Kidney epithelial cell (primary cell): ENCODE results near the gene ARHGEF10L. TPM values are rescaled to one million over a fixed set of nuclear protein-coding genes. Genes with fewer than 3 reads are reported as not detected.

Experiments used
- DNase-seq: peaks from one replicate; pipeline ENCODE4 v3.0.0-alpha.2; 2010; ENCODE audit warnings: low read depth
- H3K27me3 ChIP-seq: 2 replicates; pipeline ENCODE4 v1.6.0; 2011; ENCODE audit warnings: low read length; ENCODE audit not compliant: control insufficient read depth, insufficient read depth
- H3K36me3 ChIP-seq: 2 replicates; pipeline ENCODE4 v1.5.1; 2011; ENCODE audit warnings: low read length; ENCODE audit not compliant: control insufficient read depth, insufficient read depth
- H3K4me3 ChIP-seq: 2 replicates; pipeline ENCODE4 v1.5.1; 2011; ENCODE audit warnings: low read depth, mild to moderate bottlenecking, control low read depth, low read length
- total RNA-seq: library from RNA; depleted of rRNA; stranded (reverse); fragments of >200 nt; gene quantifications from 2 replicates; pipeline ENCODE4 v1.2.3, GENCODE V29; 2015
- TF ChIP-seq, protein P1 (sequence below): IDR thresholded peaks from 2 replicates; pipeline ENCODE4 v1.5.1; 2011; ENCODE audit warnings: mild to moderate bottlenecking, moderate library complexity, low read length, control low read depth, inconsistent platforms; ENCODE audit not compliant: insufficient read depth, poor library complexity, severe bottlenecking

The ARHGEF10L gene
- total RNA-seq, 1 donor from 2014 or later: 23.5 TPM

DNA sequence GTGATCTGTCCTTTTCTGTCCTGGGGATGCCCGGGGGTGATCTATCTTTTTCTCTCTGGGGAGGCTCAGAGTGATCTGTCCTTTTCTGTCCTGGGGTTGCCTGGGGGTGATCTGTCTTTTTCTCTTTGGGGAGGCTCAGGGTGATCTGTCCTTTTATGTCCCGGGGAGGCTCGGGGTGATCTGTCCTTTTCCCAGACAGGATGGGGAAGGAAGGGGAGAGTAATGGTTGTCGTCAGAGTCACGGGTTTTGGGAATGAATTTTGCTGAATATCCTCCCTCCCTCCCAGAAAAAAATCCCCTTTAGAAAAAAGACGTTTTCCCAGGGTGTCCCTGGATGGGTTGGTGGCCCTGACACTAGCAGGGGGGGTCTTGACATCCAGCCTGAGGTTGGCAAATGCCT is 91.5 kb downstream of the ARHGEF10L start:
- Histone ChIP-seq H3K4me3 (no peak overlapping the region), H3K36me3 (peaks cover 1% of the 10 kb centered on the region), H3K27me3 (no peaks in the 10 kb centered on the region)
- TF ChIP-seq, protein P1, sequence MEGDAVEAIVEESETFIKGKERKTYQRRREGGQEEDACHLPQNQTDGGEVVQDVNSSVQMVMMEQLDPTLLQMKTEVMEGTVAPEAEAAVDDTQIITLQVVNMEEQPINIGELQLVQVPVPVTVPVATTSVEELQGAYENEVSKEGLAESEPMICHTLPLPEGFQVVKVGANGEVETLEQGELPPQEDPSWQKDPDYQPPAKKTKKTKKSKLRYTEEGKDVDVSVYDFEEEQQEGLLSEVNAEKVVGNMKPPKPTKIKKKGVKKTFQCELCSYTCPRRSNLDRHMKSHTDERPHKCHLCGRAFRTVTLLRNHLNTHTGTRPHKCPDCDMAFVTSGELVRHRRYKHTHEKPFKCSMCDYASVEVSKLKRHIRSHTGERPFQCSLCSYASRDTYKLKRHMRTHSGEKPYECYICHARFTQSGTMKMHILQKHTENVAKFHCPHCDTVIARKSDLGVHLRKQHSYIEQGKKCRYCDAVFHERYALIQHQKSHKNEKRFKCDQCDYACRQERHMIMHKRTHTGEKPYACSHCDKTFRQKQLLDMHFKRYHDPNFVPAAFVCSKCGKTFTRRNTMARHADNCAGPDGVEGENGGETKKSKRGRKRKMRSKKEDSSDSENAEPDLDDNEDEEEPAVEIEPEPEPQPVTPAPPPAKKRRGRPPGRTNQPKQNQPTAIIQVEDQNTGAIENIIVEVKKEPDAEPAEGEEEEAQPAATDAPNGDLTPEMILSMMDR: no peak
- no peak for DNase-seq

DNA sequence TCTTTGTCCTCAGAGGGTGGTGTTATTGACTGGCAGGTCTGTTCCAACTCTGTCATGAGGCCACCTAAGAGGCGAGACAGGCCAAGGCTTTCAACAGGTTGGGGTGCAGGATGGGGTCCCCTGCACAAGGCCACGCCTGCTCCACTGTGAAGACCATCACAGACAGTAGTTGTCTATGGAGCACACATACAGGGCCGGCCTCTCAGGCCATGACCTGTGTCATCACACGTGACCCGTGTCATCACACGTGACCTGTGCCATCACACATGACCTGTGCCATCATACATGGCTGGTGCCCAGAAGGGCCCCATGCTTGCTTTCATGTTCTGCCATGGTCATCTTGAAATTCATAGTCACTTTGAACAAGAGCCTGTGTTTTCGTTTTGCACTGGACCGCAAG is 91.9 kb downstream of the ARHGEF10L start:
- TF ChIP-seq, protein P1: no peak
- no peak for DNase-seq
- no peaks in the 10 kb centered on the region for H3K27me3 ChIP-seq
- H3K36me3 ChIP-seq: peaks cover 1% of the 10 kb centered on the region
- no peak overlapping the region for H3K4me3 ChIP-seq

DNA sequence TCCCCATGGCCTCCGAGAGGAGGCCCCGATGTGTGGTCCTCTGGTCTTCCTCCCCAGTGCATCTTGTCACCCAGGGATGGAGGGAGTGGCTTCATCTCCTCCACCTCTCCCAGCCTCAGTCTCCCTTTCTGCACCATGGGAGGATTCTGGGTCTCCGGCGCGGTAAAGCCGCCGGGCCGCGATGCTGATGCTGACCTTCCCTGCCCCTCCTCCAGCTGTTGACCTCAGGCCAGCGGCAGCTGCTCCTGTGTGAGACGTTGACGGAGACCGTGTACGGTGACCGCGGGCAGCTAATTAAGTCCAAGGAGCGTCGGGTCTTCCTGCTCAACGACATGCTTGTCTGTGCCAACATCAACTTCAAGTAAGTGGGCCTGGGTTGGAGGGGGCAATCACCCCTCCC is 92.6 kb downstream of the ARHGEF10L start:
- DNase-seq: no peak
- Histone ChIP-seq H3K4me3 (no peak overlapping the region), H3K36me3 (peaks cover 3% of the 10 kb centered on the region), H3K27me3 (no peaks in the 10 kb centered on the region)
- TF ChIP-seq, protein P1: no peak

DNA sequence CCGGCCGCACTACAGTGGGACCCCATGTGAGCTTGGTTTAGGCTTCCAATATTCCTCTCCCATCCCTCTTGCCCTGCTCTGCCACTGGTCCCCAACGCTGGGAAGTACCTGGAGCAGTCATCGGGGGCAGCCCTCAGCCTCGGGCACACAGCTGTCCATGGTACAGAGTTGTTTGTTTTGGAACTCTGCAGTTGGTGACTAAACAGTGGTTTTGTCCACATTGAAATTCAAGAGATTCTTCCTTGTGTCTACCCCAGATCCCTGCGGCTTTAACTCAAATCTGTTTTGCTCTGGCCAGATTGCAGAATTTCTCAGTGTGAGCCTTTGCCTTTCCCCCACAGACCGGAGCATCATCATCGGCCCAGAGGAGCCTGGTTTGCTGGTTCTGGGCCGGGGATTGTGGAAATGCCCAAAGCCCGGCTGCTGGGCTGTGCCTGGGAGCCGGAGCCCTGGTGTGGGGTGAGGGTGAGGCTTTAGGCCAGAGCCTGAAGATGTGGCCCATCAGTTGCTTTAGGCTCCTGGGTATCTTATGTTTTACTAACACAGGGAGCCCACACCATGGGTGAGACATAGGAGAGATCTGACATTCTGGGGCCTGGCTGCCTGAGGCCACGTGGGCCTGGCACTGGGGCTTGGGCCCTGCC is 93.2 kb downstream of the ARHGEF10L start:
- H3K27me3 ChIP-seq: no peaks in the 10 kb centered on the region
- H3K4me3 ChIP-seq: no peak overlapping the region
- DNase-seq: no peak
- H3K36me3 ChIP-seq: peaks cover 3% of the 10 kb centered on the region
- TF ChIP-seq, protein P1: no peak

DNA sequence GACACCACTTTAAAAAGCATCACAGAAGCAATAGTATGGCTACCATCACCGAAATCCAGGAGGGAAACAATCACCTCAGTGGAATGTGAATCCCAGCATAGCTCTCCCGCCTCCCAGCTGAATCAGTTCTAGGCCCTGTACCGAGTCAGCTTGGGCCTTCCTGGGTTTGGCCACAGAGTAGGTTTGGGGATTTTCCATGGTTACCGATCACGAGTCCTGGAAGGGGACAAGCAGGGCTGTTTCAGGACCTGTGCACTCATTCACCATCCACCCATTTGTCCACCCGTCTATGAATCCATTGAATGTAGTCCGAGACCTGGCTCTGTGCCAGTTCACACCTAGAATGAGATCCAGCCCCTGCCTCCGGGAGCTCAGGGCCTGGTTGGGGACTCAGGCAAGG is 94.2 kb downstream of the ARHGEF10L start:
- Histone ChIP-seq H3K4me3 (no peak overlapping the region), H3K27me3 (no peaks in the 10 kb centered on the region), H3K36me3 (peaks cover 3% of the 10 kb centered on the region)
- TF ChIP-seq, protein P1: no peak
- no peak for DNase-seq

DNA sequence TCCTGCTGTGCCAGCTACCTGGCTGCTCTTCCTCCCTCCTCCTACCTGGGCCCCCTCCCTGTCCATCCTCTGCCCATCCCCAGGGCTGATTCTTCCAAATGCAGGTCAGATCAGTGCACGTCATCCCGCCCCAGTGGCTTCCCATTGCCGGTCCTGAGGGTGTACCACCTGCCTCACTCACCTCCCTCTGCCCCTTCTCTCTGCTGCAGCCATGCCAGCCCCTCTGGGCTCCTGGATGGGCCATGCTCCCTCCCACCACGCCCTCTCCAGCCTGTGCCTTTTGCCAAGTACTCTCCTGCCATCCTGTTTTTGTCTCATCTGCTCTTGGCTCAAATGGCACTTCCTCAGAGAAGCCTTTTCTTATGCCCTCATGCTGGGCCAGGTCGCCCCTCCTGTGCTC is 95.8 kb downstream of the ARHGEF10L start:
- Histone ChIP-seq H3K4me3 (no peak overlapping the region), H3K36me3 (peaks cover 3% of the 10 kb centered on the region), H3K27me3 (no peaks in the 10 kb centered on the region)
- TF ChIP-seq, protein P1: no peak
- no peak for DNase-seq
